Tibial artery (tissue), 4 donors: ENCODE results near the gene ANGPTL8.

Experiments used
- DNase-seq, 2 donors: peaks; one replicate each; pipeline ENCODE4 v3.0.0-alpha.2; 2019
- H3K27ac ChIP-seq, 2 donors: fragments of 200-600 bp; sonication (generic) in 1 of 2; 1 replicate in 1 of 2; 2 replicates in 1 of 2; pipeline ENCODE4 v1.5.1; 2018 to 2019; ENCODE audit warnings: mild to moderate bottlenecking in 1 of 2
- H3K27me3 ChIP-seq, 2 donors: fragments of 200-600 bp; sonication (generic) in 1 of 2; one replicate each; pipeline versions ENCODE4 v1.5.1 to v1.6.0; 2016 to 2019
- H3K36me3 ChIP-seq, 3 donors: fragments of 200-600 bp; sonication (generic) in 2 of 3; one replicate each; pipeline ENCODE4 v1.5.1; 2016 to 2019; ENCODE audit warnings: mild to moderate bottlenecking in 2 of 3
- H3K4me1 ChIP-seq, 4 donors: fragments of 200-600 bp; sonication (generic) in 2 of 4; 1 replicate in 3 of 4; 2 replicates in 1 of 4; pipeline ENCODE4 v1.5.1; 2016 to 2019
- H3K4me3 ChIP-seq, 2 donors: fragments of 200-600 bp; sonication (generic) in 1 of 2; 1 replicate in 1 of 2; 2 replicates in 1 of 2; pipeline ENCODE4 v1.5.1; 2018 to 2019; ENCODE audit warnings: mild to moderate bottlenecking in 2 of 2
- H3K9me3 ChIP-seq, 3 donors: fragments of 200-600 bp; sonication (generic) in 1 of 3; one replicate each; pipeline ENCODE4 v1.5.1; 2016 to 2019
- CTCF ChIP-seq, 2 experiments: fragments of 200-600 bp in 1 of 2; fragments of 450-650 bp in 1 of 2; IDR thresholded peaks; one replicate each; pipeline ENCODE4 v1.5.1; 2017 to 2019; ENCODE audit warnings: antibody characterized with exemption in 2 of 2, mild to moderate bottlenecking in 1 of 2, moderate library complexity in 1 of 2
- intact Hi-C: fragments of 100-400 bp; cut with DNase I; formaldehyde crosslinking; loops from one replicate; pipeline ENCODE4 v1.15.0; 2023; ENCODE audit warnings: low total_unique reads

Gene ANGPTL8

GRCh38 chr19:11274533-11275086 is 35.2 kb downstream of the ANGPTL8 start:
- Histone ChIP-seq H3K4me1 (no peaks in the 10 kb centered on the region), H3K9me3 (no peaks in the 10 kb centered on the region), H3K4me3 (no peak overlapping the region), H3K27ac (no peak overlapping the region), H3K36me3 (no peaks in the 10 kb centered on the region), H3K27me3 (peaks cover 0 to 4% of the 10 kb centered on the region in 2 donors)
- DNase-seq, result no peak
- intact Hi-C loops, result no loop called here
- no peak for TF ChIP-seq CTCF (IDR thresholded peaks at IDR 0.05)

- TF ChIP-seq CTCF (IDR thresholded peaks at IDR 0.05), result no peak
- intact Hi-C loops, result no loop called here
- H3K27me3 ChIP-seq, result peaks cover 0 to 4% of the 10 kb centered on the region in 2 donors
Measured at GRCh38 chr19:11278670-11279069, 39.3 kb downstream of the ANGPTL8 start.

GRCh38 chr19:11279505-11280236 is 40.3 kb downstream of the ANGPTL8 start:
- no peak overlapping the region for H3K27ac ChIP-seq
- no peak overlapping the region for H3K4me3 ChIP-seq
- intact Hi-C loops, result no loop called here
- H3K9me3 ChIP-seq, result no peaks in the 10 kb centered on the region
- H3K36me3 ChIP-seq, result no peaks in the 10 kb centered on the region
- no peak for DNase-seq
- H3K27me3 ChIP-seq, result peaks cover 0 to 4% of the 10 kb centered on the region in 2 donors
- TF ChIP-seq CTCF (IDR thresholded peaks at IDR 0.05), result no peak
- H3K4me1 ChIP-seq, result no peaks in the 10 kb centered on the region

More at GRCh38 chr19:11278670-11279069, 39.3 kb downstream of the ANGPTL8 start:
- Histone ChIP-seq H3K9me3 (no peaks in the 10 kb centered on the region), H3K36me3 (no peaks in the 10 kb centered on the region), H3K4me1 (no peaks in the 10 kb centered on the region), H3K27ac (no peak overlapping the region), H3K4me3 (no peak overlapping the region)
- no peak for DNase-seq

- intact Hi-C loops, result no loop called here
- DNase-seq, result no peak
- H3K9me3 ChIP-seq, result no peaks in the 10 kb centered on the region
- no peak overlapping the region for H3K27ac ChIP-seq
- no peak for TF ChIP-seq CTCF (IDR thresholded peaks at IDR 0.05)
- peaks cover 0 to 4% of the 10 kb centered on the region in 2 donors for H3K27me3 ChIP-seq
- H3K4me1 ChIP-seq, result peaks cover 0 to 1% (median 0%) of the 10 kb centered on the region in 4 donors
- H3K36me3 ChIP-seq, result no peaks in the 10 kb centered on the region
- no peak overlapping the region for H3K4me3 ChIP-seq
Measured at GRCh38 chr19:11281356-11282049, 42.1 kb downstream of the ANGPTL8 start.

GRCh38 chr19:11284515-11284914 is 45.1 kb downstream of the ANGPTL8 start:
- Histone ChIP-seq H3K9me3 (no peaks in the 10 kb centered on the region), H3K27me3 (no peaks in the 10 kb centered on the region), H3K36me3 (no peaks in the 10 kb centered on the region), H3K27ac (no peak overlapping the region), H3K4me3 (no peak overlapping the region), H3K4me1 (peaks cover 0 to 5% (median 0%) of the 10 kb centered on the region in 4 donors)
- TF ChIP-seq CTCF (IDR thresholded peaks at IDR 0.05), result no peak
- no peak for DNase-seq
- intact Hi-C loops, result no loop called here
